Panc1 (cell line): Measurements from ENCODE around the gene DRP2. TPM values are rescaled to one million over a fixed set of nuclear protein-coding genes. Genes with fewer than 3 reads are reported as not detected.

ENCODE experiments used
- ATAC-seq: fragments of 200-7000 bp; cut with Tn5 transposase; 2 replicates; pipeline ENCODE4 v1.9.1; 2020; ENCODE audit warnings: mild to moderate bottlenecking, moderate library complexity
- BruUV-seq: library from RNA; stranded (reverse); fragments of 400-500 nt; replicated peaks from 2 replicates; lab custom pipeline; 2021; lab: Mats Ljungman, UMichigan
- CTCF ChIA-PET: fragments of 300-600 bp; sonication (Branson Sonifier 250); formaldehyde crosslinking; loops from one replicate; lab custom pipeline; 2022; ENCODE audit warnings: antibody characterized with exemption; lab: Charles Lee
- POLR2A ChIA-PET: fragments of 300-600 bp; sonication (Branson Sonifier 250); formaldehyde crosslinking; loops from one replicate; lab custom pipeline; 2022; ENCODE audit warnings: antibody characterized with exemption; lab: Charles Lee
- DNase-seq: peaks from one replicate; pipeline ENCODE4 v3.0.0-alpha.2; 2010; ENCODE audit warnings: low read depth, low spot score
- H3K27ac ChIP-seq: 2 replicates; pipeline ENCODE4 v1.5.1; 2011; ENCODE audit warnings: mild to moderate bottlenecking, low read length, inconsistent platforms
- H3K27me3 ChIP-seq: fragments of 200-500 bp; sonication (Bioruptor generic); 2 replicates; pipeline ENCODE4 v1.6.0; 2014; ENCODE audit warnings: low read length, inconsistent platforms; ENCODE audit not compliant: control insufficient read depth, insufficient read depth
- H3K36me3 ChIP-seq: fragments of 200-500 bp; sonication (Bioruptor generic); 2 replicates; pipeline ENCODE4 v1.5.1; 2014; ENCODE audit warnings: inconsistent platforms, mild to moderate bottlenecking, low read length, moderate library complexity; ENCODE audit not compliant: control insufficient read depth, insufficient read depth
- H3K4me1 ChIP-seq: 2 replicates; pipeline ENCODE4 v1.5.1; 2011; ENCODE audit warnings: inconsistent platforms, mild to moderate bottlenecking, low read length, moderate library complexity; ENCODE audit not compliant: control insufficient read depth, insufficient read depth
- H3K4me3 ChIP-seq, 2 experiments: 2 replicates each; pipeline ENCODE4 v1.5.1; 2011 to 2012; ENCODE audit warnings: low read depth in 2 of 2, low read length in 2 of 2, mild to moderate bottlenecking in 2 of 2, inconsistent platforms in 1 of 2, moderate library complexity in 1 of 2
- H3K9me3 ChIP-seq: fragments of 200-500 bp; sonication (Bioruptor generic); 2 replicates; pipeline ENCODE4 v1.5.1; 2014; ENCODE audit warnings: low read depth, mild to moderate bottlenecking, inconsistent platforms, low read length, moderate library complexity; ENCODE audit not compliant: control insufficient read depth, insufficient read depth
- POLR2AphosphoS5 ChIP-seq: IDR thresholded peaks from 2 replicates; pipeline ENCODE4 v1.6.1; 2012; ENCODE audit warnings: mild to moderate bottlenecking, low read depth, low read length, moderate library complexity
- SIN3A ChIP-seq: IDR thresholded peaks from 2 replicates; pipeline ENCODE4 v1.6.1; 2012; ENCODE audit warnings: low read depth, mild to moderate bottlenecking, low read length, moderate library complexity, borderline replicate concordance; ENCODE audit not compliant: insufficient read depth
- TCF7L2 ChIP-seq: IDR thresholded peaks from 2 replicates; pipeline ENCODE4 v1.6.1; 2011; ENCODE audit warnings: mild to moderate bottlenecking, low read depth, low read length, inconsistent platforms
- in situ Hi-C: cut with HindIII; loops from 2 replicates; pipeline ENCODE4 v1.10.0; 2016; ENCODE audit warnings: low sequenced_read_pairs, low pct_unique_long_range_greater_than_20kb
- intact Hi-C: fragments of 100-400 bp; cut with micrococcal nuclease; formaldehyde crosslinking; loops from one replicate; pipeline ENCODE4 v1.10.0; 2022; ENCODE audit not compliant: unreplicated experiment
- total RNA-seq: library from RNA; stranded (reverse); gene quantifications from one replicate; pipeline ENCODE4 v1.2.1, GENCODE V29; 2021; ENCODE audit not compliant: unreplicated experiment
- TF ChIP-seq, protein P1 (sequence below): fragments of 450-650 bp; IDR thresholded peaks from 2 replicates; pipeline ENCODE4 v1.5.1; 2017; ENCODE audit warnings: mild to moderate bottlenecking
- TF ChIP-seq, protein P2 (sequence below), 2 experiments: IDR thresholded peaks; 2 replicates each; pipeline ENCODE4 v1.6.1; 2011 to 2012; ENCODE audit warnings: low read depth in 2 of 2, control low read depth in 1 of 2, low read length in 1 of 2, mild to moderate bottlenecking in 1 of 2, moderate library complexity in 1 of 2; ENCODE audit not compliant: insufficient read depth in 1 of 2

Gene DRP2
- total RNA-seq, 1 experiment from 2014 or later: 0.15 TPM

DNA sequence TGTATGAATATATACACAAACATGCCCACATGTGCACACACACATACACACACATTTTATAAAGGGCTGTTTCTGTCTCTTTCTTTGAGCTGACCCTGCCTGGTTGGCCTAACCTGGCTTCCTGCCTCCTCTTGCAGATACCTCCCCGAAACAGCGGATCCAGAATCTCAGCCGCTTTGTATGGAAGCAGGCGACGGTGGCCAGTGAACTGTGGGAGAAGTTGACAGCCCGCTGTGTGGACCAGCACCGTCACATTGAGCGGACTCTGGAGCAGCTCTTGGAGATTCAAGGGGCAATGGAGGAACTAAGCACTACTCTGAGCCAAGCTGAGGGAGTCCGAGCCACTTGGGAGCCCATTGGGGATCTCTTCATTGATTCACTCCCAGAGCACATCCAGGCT, 21.9 kb downstream of the DRP2 start:
- no TSS peak for BruUV-seq
- ChIA-PET CTCF (no interaction called here), POLR2A (no interaction called here)
- intact Hi-C loops (no loop called here), in situ Hi-C loops (no loop called here)
- Histone ChIP-seq H3K9me3 (no peaks in the 10 kb centered on the region), H3K4me1 (no peaks in the 10 kb centered on the region), H3K27ac (no peak overlapping the region), H3K27me3 (no peaks in the 10 kb centered on the region; the same call in 1 of the 2 replicates), H3K4me3 (no peak overlapping the region), H3K36me3 (no peaks in the 10 kb centered on the region)
- TF ChIP-seq SIN3A: no peak
- TF ChIP-seq, protein P1, sequence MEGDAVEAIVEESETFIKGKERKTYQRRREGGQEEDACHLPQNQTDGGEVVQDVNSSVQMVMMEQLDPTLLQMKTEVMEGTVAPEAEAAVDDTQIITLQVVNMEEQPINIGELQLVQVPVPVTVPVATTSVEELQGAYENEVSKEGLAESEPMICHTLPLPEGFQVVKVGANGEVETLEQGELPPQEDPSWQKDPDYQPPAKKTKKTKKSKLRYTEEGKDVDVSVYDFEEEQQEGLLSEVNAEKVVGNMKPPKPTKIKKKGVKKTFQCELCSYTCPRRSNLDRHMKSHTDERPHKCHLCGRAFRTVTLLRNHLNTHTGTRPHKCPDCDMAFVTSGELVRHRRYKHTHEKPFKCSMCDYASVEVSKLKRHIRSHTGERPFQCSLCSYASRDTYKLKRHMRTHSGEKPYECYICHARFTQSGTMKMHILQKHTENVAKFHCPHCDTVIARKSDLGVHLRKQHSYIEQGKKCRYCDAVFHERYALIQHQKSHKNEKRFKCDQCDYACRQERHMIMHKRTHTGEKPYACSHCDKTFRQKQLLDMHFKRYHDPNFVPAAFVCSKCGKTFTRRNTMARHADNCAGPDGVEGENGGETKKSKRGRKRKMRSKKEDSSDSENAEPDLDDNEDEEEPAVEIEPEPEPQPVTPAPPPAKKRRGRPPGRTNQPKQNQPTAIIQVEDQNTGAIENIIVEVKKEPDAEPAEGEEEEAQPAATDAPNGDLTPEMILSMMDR: no peak
- no peak for TF ChIP-seq TCF7L2
- TF ChIP-seq POLR2AphosphoS5: no peak
- TF ChIP-seq, protein P2, sequence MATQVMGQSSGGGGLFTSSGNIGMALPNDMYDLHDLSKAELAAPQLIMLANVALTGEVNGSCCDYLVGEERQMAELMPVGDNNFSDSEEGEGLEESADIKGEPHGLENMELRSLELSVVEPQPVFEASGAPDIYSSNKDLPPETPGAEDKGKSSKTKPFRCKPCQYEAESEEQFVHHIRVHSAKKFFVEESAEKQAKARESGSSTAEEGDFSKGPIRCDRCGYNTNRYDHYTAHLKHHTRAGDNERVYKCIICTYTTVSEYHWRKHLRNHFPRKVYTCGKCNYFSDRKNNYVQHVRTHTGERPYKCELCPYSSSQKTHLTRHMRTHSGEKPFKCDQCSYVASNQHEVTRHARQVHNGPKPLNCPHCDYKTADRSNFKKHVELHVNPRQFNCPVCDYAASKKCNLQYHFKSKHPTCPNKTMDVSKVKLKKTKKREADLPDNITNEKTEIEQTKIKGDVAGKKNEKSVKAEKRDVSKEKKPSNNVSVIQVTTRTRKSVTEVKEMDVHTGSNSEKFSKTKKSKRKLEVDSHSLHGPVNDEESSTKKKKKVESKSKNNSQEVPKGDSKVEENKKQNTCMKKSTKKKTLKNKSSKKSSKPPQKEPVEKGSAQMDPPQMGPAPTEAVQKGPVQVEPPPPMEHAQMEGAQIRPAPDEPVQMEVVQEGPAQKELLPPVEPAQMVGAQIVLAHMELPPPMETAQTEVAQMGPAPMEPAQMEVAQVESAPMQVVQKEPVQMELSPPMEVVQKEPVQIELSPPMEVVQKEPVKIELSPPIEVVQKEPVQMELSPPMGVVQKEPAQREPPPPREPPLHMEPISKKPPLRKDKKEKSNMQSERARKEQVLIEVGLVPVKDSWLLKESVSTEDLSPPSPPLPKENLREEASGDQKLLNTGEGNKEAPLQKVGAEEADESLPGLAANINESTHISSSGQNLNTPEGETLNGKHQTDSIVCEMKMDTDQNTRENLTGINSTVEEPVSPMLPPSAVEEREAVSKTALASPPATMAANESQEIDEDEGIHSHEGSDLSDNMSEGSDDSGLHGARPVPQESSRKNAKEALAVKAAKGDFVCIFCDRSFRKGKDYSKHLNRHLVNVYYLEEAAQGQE (IDR thresholded peaks at IDR 0.05; ENCODE audit: insufficient read depth in 1 of 2, low read depth in 2 of 2, low read length in 1 of 2): no peak
- no peak for ATAC-seq
- DNase-seq: no peak

DNA sequence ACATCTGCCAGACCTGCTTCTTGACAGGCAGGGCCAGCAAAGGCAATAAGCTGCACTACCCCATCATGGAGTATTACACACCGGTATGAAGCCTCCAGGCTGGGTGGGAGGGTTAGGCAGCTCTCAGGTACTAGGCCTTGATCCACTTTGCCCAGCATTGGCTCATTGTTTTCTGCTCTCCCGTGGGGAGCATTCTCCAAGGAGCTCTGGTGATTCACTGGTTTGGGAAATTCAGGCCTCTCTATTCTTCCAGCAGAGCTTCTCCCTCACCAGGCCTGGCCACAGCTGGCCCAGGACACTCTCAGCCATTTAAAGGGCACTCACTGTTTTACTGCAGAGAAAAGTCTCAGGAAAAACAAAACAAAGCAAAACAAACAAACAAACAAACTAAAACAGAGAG, 33.0 kb downstream of the DRP2 start:
- ChIA-PET CTCF (interaction anchor here (0.6 kb wide), 1 partner anchor 370 kb away, joined by 6 read pairs; no protein-coding TSS in a partner anchor), POLR2A (no interaction called here)
- BruUV-seq: no TSS peak
- in situ Hi-C loops (loop anchor here (10.0 kb wide), 1 partner anchor 48 kb away; no protein-coding TSS in a partner anchor), intact Hi-C loops (no loop called here)
- Histone ChIP-seq H3K4me1 (no peaks in the 10 kb centered on the region), H3K36me3 (no peaks in the 10 kb centered on the region), H3K4me3 (no peak overlapping the region), H3K27ac (no peak overlapping the region), H3K9me3 (no peaks in the 10 kb centered on the region), H3K27me3 (no peaks in the 10 kb centered on the region)
- TF ChIP-seq SIN3A: no peak
- no peak for TF ChIP-seq POLR2AphosphoS5
- TF ChIP-seq, protein P2 (IDR thresholded peaks at IDR 0.05; ENCODE audit: insufficient read depth in 1 of 2, low read depth in 2 of 2, low read length in 1 of 2): no peak
- TF ChIP-seq, protein P1: no peak
- no peak for TF ChIP-seq TCF7L2
- no peak for ATAC-seq
- DNase-seq: no peak
